Measurements from ENCODE around the gene RNF222. TPM values are rescaled to one million over a fixed set of nuclear protein-coding genes. Genes with fewer than 3 reads are reported as not detected.

RNF222 gene
- total and polyA plus RNA-seq, 2 of the 8 experiments (the other 6 are each of a cell fraction or from before 2014, with no cell fraction given), result not detected

DNA sequence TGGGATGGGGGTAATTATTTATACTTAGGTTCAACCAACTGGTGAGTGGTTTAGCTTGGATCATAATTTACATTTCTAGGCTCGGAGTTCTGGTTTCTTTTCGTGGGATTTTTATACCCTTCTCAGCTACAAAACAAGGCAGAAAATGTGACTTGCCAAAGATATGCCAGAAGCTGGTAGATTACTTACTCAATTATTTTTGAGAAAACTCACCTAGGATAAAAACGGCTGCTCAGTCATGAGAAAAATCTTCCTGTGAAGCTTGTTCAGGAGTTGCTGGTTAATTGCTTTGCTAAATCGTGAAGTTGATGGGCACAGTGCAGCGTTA lies 39.2 kb upstream of the RNF222 start (continued):
- TF ChIP-seq, protein P1, sequence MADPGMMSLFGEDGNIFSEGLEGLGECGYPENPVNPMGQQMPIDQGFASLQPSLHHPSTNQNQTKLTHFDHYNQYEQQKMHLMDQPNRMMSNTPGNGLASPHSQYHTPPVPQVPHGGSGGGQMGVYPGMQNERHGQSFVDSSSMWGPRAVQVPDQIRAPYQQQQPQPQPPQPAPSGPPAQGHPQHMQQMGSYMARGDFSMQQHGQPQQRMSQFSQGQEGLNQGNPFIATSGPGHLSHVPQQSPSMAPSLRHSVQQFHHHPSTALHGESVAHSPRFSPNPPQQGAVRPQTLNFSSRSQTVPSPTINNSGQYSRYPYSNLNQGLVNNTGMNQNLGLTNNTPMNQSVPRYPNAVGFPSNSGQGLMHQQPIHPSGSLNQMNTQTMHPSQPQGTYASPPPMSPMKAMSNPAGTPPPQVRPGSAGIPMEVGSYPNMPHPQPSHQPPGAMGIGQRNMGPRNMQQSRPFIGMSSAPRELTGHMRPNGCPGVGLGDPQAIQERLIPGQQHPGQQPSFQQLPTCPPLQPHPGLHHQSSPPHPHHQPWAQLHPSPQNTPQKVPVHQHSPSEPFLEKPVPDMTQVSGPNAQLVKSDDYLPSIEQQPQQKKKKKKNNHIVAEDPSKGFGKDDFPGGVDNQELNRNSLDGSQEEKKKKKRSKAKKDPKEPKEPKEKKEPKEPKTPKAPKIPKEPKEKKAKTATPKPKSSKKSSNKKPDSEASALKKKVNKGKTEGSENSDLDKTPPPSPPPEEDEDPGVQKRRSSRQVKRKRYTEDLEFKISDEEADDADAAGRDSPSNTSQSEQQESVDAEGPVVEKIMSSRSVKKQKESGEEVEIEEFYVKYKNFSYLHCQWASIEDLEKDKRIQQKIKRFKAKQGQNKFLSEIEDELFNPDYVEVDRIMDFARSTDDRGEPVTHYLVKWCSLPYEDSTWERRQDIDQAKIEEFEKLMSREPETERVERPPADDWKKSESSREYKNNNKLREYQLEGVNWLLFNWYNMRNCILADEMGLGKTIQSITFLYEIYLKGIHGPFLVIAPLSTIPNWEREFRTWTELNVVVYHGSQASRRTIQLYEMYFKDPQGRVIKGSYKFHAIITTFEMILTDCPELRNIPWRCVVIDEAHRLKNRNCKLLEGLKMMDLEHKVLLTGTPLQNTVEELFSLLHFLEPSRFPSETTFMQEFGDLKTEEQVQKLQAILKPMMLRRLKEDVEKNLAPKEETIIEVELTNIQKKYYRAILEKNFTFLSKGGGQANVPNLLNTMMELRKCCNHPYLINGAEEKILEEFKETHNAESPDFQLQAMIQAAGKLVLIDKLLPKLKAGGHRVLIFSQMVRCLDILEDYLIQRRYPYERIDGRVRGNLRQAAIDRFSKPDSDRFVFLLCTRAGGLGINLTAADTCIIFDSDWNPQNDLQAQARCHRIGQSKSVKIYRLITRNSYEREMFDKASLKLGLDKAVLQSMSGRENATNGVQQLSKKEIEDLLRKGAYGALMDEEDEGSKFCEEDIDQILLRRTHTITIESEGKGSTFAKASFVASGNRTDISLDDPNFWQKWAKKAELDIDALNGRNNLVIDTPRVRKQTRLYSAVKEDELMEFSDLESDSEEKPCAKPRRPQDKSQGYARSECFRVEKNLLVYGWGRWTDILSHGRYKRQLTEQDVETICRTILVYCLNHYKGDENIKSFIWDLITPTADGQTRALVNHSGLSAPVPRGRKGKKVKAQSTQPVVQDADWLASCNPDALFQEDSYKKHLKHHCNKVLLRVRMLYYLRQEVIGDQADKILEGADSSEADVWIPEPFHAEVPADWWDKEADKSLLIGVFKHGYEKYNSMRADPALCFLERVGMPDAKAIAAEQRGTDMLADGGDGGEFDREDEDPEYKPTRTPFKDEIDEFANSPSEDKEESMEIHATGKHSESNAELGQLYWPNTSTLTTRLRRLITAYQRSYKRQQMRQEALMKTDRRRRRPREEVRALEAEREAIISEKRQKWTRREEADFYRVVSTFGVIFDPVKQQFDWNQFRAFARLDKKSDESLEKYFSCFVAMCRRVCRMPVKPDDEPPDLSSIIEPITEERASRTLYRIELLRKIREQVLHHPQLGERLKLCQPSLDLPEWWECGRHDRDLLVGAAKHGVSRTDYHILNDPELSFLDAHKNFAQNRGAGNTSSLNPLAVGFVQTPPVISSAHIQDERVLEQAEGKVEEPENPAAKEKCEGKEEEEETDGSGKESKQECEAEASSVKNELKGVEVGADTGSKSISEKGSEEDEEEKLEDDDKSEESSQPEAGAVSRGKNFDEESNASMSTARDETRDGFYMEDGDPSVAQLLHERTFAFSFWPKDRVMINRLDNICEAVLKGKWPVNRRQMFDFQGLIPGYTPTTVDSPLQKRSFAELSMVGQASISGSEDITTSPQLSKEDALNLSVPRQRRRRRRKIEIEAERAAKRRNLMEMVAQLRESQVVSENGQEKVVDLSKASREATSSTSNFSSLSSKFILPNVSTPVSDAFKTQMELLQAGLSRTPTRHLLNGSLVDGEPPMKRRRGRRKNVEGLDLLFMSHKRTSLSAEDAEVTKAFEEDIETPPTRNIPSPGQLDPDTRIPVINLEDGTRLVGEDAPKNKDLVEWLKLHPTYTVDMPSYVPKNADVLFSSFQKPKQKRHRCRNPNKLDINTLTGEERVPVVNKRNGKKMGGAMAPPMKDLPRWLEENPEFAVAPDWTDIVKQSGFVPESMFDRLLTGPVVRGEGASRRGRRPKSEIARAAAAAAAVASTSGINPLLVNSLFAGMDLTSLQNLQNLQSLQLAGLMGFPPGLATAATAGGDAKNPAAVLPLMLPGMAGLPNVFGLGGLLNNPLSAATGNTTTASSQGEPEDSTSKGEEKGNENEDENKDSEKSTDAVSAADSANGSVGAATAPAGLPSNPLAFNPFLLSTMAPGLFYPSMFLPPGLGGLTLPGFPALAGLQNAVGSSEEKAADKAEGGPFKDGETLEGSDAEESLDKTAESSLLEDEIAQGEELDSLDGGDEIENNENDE (IDR thresholded peaks at IDR 0.05; ENCODE audit: insufficient replicate concordance, low read length), result no peak
- TF ChIP-seq GTF2F1 (IDR thresholded peaks at IDR 0.05; ENCODE audit: borderline replicate concordance, low read depth, low read length), result no peak
- TF ChIP-seq CEBPB (IDR thresholded peaks at IDR 0.05; ENCODE audit: low read depth, low read length), result no peak
- TF ChIP-seq BACH1 (IDR thresholded peaks at IDR 0.05; ENCODE audit: low read length), result no peak
- TF ChIP-seq ASH2L (IDR thresholded peaks at IDR 0.05; ENCODE audit: low read length), result no peak
- TF ChIP-seq SAP30 (IDR thresholded peaks at IDR 0.05; ENCODE audit: insufficient read depth, insufficient replicate concordance, low read length), result no peak
- no peak for TF ChIP-seq EP300 (IDR thresholded peaks at IDR 0.05; ENCODE audit: borderline replicate concordance in 1 of 2, low read depth in 2 of 2, low read length in 2 of 2)
- no peak for TF ChIP-seq BRCA1 (IDR thresholded peaks at IDR 0.05; ENCODE audit: low read depth, low read length)

All from H1 (cell line).